Testis (tissue), 3 donors: Measurements from ENCODE around the gene TRMU. TPM values are rescaled to one million over a fixed set of nuclear protein-coding genes. Genes with fewer than 3 reads are reported as not detected.

Experiments used
- DNase-seq: peaks from one replicate; pipeline ENCODE4 v3.0.0-alpha.2; 2019
- H3K27ac ChIP-seq, 2 donors: fragments of 200-600 bp; sonication (generic); one replicate each; pipeline ENCODE4 v1.5.1; 2019
- H3K27me3 ChIP-seq: fragments of 200-600 bp; sonication (generic); one replicate; pipeline ENCODE4 v1.5.1; 2019
- H3K36me3 ChIP-seq: fragments of 200-600 bp; sonication (generic); one replicate; pipeline ENCODE4 v1.5.1; 2017; ENCODE audit warnings: low read depth; ENCODE audit errors: missing control alignments
- H3K4me1 ChIP-seq: fragments of 200-600 bp; sonication (generic); one replicate; pipeline ENCODE4 v1.5.1; 2019
- H3K4me3 ChIP-seq, 2 donors: fragments of 200-600 bp; sonication (generic); one replicate each; pipeline ENCODE4 v1.5.1; 2017 to 2019
- H3K9me3 ChIP-seq: fragments of 200-600 bp; sonication (generic); one replicate; pipeline ENCODE4 v1.5.1; 2017
- CTCF ChIP-seq, 3 experiments: fragments of 450-650 bp in 2 of 3; fragments of 200-600 bp in 1 of 3; sonication (generic) in 1 of 3; IDR thresholded peaks; one replicate each; pipeline ENCODE4 v1.5.1; 2016 to 2019; ENCODE audit warnings: antibody characterized with exemption in 3 of 3, mild to moderate bottlenecking in 2 of 3, moderate library complexity in 1 of 3
- POLR2A ChIP-seq: fragments of 450-650 bp; IDR thresholded peaks from one replicate; pipeline ENCODE4 v1.6.1; 2017; ENCODE audit warnings: antibody characterized with exemption, mild to moderate bottlenecking, moderate library complexity
- WGBS, 2 donors: methylation state at CpG; one replicate each; pipeline ENCODE4 v1.1.5; 2018; 5-methylcytosine and 5-hydroxymethylcytosine counted together
- intact Hi-C: fragments of 100-400 bp; cut with DNase I; formaldehyde crosslinking; loops from one replicate; pipeline ENCODE4 v1.15.1; 2023; ENCODE audit warnings: low total_unique reads
- polyA plus RNA-seq: library from polyadenylated mRNA; stranded (reverse); fragments of 350-450 nt; fragmentation: Illumina TruSeq; extraction: RNeasy Lipid Tissue Mini Kit (QIAGEN cat#74804); gene quantifications from one replicate; pipeline ENCODE4 v1.2.3, GENCODE V29; 2014; ENCODE audit warnings: low read depth, low replicate concordance; ENCODE audit not compliant: insufficient read depth
- total RNA-seq, 2 donors: library from RNA; depleted of rRNA; stranded (reverse); fragments of >200 nt; gene quantifications; one replicate each; pipeline ENCODE4 v1.2.3, GENCODE V29; 2016

TRMU gene
- total and polyA plus RNA-seq, 3 donors from 2014 or later: 24.8 to 63.5 (median 57.3) TPM

GRCh38 chr22:46406349-46406748, 70.8 kb downstream of the TRMU start:
- no peak for DNase-seq
- H3K27ac ChIP-seq: no peak overlapping the region
- H3K4me1 ChIP-seq: no peaks in the 10 kb centered on the region
- no peaks in the 10 kb centered on the region for H3K36me3 ChIP-seq
- no peak overlapping the region for H3K4me3 ChIP-seq
- 88 to 92% methylated on average over 4 to 8 of the region's 8 CpGs for WGBS, 2 donors
- intact Hi-C loops: no loop called here
- H3K9me3 ChIP-seq: no peaks in the 10 kb centered on the region
- no peak for TF ChIP-seq CTCF (IDR thresholded peaks at IDR 0.05)
- TF ChIP-seq POLR2A: no peak
- H3K27me3 ChIP-seq: no peaks in the 10 kb centered on the region

- no peak overlapping the region for H3K4me3 ChIP-seq
- intact Hi-C loops: no loop called here
- DNase-seq: no peak
- no peak overlapping the region for H3K27ac ChIP-seq
- H3K36me3 ChIP-seq: no peaks in the 10 kb centered on the region
- H3K27me3 ChIP-seq: no peaks in the 10 kb centered on the region
- H3K9me3 ChIP-seq: no peaks in the 10 kb centered on the region
- WGBS, 2 donors: 89 to 93% methylated on average over 11 to 15 of the region's 15 CpGs
- no peak for TF ChIP-seq POLR2A
- no peak for TF ChIP-seq CTCF (IDR thresholded peaks at IDR 0.05)
- H3K4me1 ChIP-seq: no peaks in the 10 kb centered on the region
Measured at GRCh38 chr22:46406791-46407190, 71.3 kb downstream of the TRMU start.

Other genes starting within 250 kb of the TRMU start
- gene PPARA, start 185.2 kb upstream of the TRMU start, total RNA-seq: 10 to 100 TPM; 18.1 to 19.9 TPM
- gene PPARA, start 185.2 kb upstream of the TRMU start, polyA plus RNA-seq: 4.8 TPM
- gene CDPF1, start 85.4 kb upstream of the TRMU start, total RNA-seq: 10 to 100 TPM; 11.0 to 12.2 TPM
- 6.0 TPM for gene CDPF1, start 85.4 kb upstream of the TRMU start, polyA plus RNA-seq
- gene PKDREJ, start 72.4 kb upstream of the TRMU start, total RNA-seq: 1 to 10 TPM; 3.4 to 5.0 TPM
- gene PKDREJ, start 72.4 kb upstream of the TRMU start, polyA plus RNA-seq: 10.4 TPM
- 10 to 100 TPM; 36.4 to 44.2 TPM for gene TTC38, start 67.7 kb upstream of the TRMU start, total RNA-seq
- gene TTC38, start 67.7 kb upstream of the TRMU start, polyA plus RNA-seq: 15.7 TPM
- 1 to 10 TPM; 9.0 to 10.0 TPM for gene GTSE1, start 38.8 kb upstream of the TRMU start, total RNA-seq
- gene GTSE1, start 38.8 kb upstream of the TRMU start, polyA plus RNA-seq: 22.9 TPM
- 10 to 100 TPM; 13.8 to 21.5 TPM for gene CELSR1, start 201.9 kb downstream of the TRMU start, total RNA-seq
- gene CELSR1, start 201.9 kb downstream of the TRMU start, polyA plus RNA-seq: 5.6 TPM